Osteocyte (in vitro differentiated cells): ENCODE data around the gene SND1. TPM values are rescaled to one million over a fixed set of nuclear protein-coding genes. Genes with fewer than 3 reads are reported as not detected.

ENCODE experiments used
- DNase-seq: peaks from one replicate; pipeline ENCODE4 v3.0.0; 2021; ENCODE audit warnings: mixed read lengths; ENCODE audit not compliant: unreplicated experiment; ENCODE audit errors: extremely low spot score
- H3K27ac Mint-ChIP-seq: one replicate; pipeline ENCODE4 v1.8.0; 2021; ENCODE audit warnings: mild to moderate bottlenecking, mixed read lengths; ENCODE audit not compliant: unreplicated experiment
- H3K27me3 Mint-ChIP-seq: one replicate; pipeline ENCODE4 v1.8.0; 2021; ENCODE audit warnings: mixed read lengths; ENCODE audit not compliant: unreplicated experiment
- H3K36me3 Mint-ChIP-seq: one replicate; pipeline ENCODE4 v1.8.0; 2021; ENCODE audit warnings: mixed read lengths; ENCODE audit not compliant: unreplicated experiment
- H3K4me1 Mint-ChIP-seq: one replicate; pipeline ENCODE4 v1.8.0; 2021; ENCODE audit warnings: mixed read lengths; ENCODE audit not compliant: unreplicated experiment
- H3K4me3 Mint-ChIP-seq: one replicate; pipeline ENCODE4 v1.8.0; 2021; ENCODE audit warnings: mild to moderate bottlenecking, moderate library complexity, mixed read lengths; ENCODE audit not compliant: unreplicated experiment
- H3K9me3 Mint-ChIP-seq: one replicate; pipeline ENCODE4 v1.8.0; 2021; ENCODE audit warnings: mixed read lengths; ENCODE audit not compliant: unreplicated experiment
- CTCF ChIP-seq: fragments of 200-600 bp; sonication (generic); IDR thresholded peaks from 2 replicates; pipeline ENCODE4 v1.5.0; 2021; ENCODE audit warnings: antibody characterized with exemption, mild to moderate bottlenecking, moderate library complexity
- total RNA-seq: library from RNA; stranded (reverse); gene quantifications from 2 replicates; pipeline ENCODE4 v1.2.1, GENCODE V29; 2021

SND1 gene
- total RNA-seq, 1 donor from 2014 or later: 229 TPM

GRCh38 chr7:127889677-127890076, 237.7 kb downstream of the SND1 start:
- no peaks in the 10 kb centered on the region for H3K9me3 Mint-ChIP-seq
- no peaks in the 10 kb centered on the region for H3K27me3 Mint-ChIP-seq
- no peak for DNase-seq
- no peak overlapping the region for H3K4me3 Mint-ChIP-seq
- H3K27ac Mint-ChIP-seq: no peak overlapping the region
- H3K36me3 Mint-ChIP-seq: peaks cover 19% of the 10 kb centered on the region
- TF ChIP-seq CTCF: no peak
- H3K4me1 Mint-ChIP-seq: peaks cover 29% of the 10 kb centered on the region

GRCh38 chr7:127890726-127891125, 238.7 kb downstream of the SND1 start:
- Mint-ChIP-seq H3K36me3 (peaks cover 19% of the 10 kb centered on the region), H3K4me3 (no peak overlapping the region), H3K27me3 (no peaks in the 10 kb centered on the region), H3K4me1 (peaks cover 20% of the 10 kb centered on the region), H3K27ac (no peak overlapping the region), H3K9me3 (no peaks in the 10 kb centered on the region)
- no peak for TF ChIP-seq CTCF
- DNase-seq: no peak

- no peak overlapping the region for H3K27ac Mint-ChIP-seq
- H3K4me1 Mint-ChIP-seq: peaks cover 16% of the 10 kb centered on the region
- DNase-seq: no peak
- no peak for TF ChIP-seq CTCF
- no peaks in the 10 kb centered on the region for H3K9me3 Mint-ChIP-seq
- H3K4me3 Mint-ChIP-seq: no peak overlapping the region
- no peaks in the 10 kb centered on the region for H3K27me3 Mint-ChIP-seq
- peaks cover 19% of the 10 kb centered on the region for H3K36me3 Mint-ChIP-seq
These were observed 239.2 kb downstream of the SND1 start for GRCh38 chr7:127891144-127891543.

- no peak for DNase-seq
- H3K9me3 Mint-ChIP-seq: no peaks in the 10 kb centered on the region
- no peak overlapping the region for H3K27ac Mint-ChIP-seq
- no peak overlapping the region for H3K4me3 Mint-ChIP-seq
- H3K36me3 Mint-ChIP-seq: peaks cover 19% of the 10 kb centered on the region
- no peaks in the 10 kb centered on the region for H3K27me3 Mint-ChIP-seq
- H3K4me1 Mint-ChIP-seq: peaks cover 9% of the 10 kb centered on the region
- TF ChIP-seq CTCF: no peak
These were observed 240.0 kb downstream of the SND1 start for GRCh38 chr7:127891854-127892438.

- Mint-ChIP-seq H3K27me3 (no peaks in the 10 kb centered on the region), H3K4me3 (no peak overlapping the region), H3K9me3 (no peaks in the 10 kb centered on the region), H3K27ac (no peak overlapping the region), H3K36me3 (peaks cover 19% of the 10 kb centered on the region), H3K4me1 (peaks cover 5% of the 10 kb centered on the region)
- no peak for TF ChIP-seq CTCF
- no peak for DNase-seq
These were observed 240.7 kb downstream of the SND1 start for GRCh38 chr7:127892488-127893314.
